BJ (cell line): ENCODE measurements around the gene SKAP1. TPM values are rescaled to one million over a fixed set of nuclear protein-coding genes. Genes with fewer than 3 reads are reported as not detected.

Experiments
- CTCF ChIA-PET: fragments of 350-600 bp; formaldehyde crosslinking; extraction: SDS; loops from one replicate; lab custom pipeline; 2021; ENCODE audit warnings: antibody characterized with exemption, inconsistent platforms; lab: Yijun Ruan, JAX
- POLR2A ChIA-PET: fragments of 300-600 bp; sonication (Branson Sonifier 250); formaldehyde crosslinking; extraction: SDS; loops from one replicate; lab custom pipeline; 2021; ENCODE audit warnings: antibody characterized with exemption; lab: Charles Lee
- DNase-seq: peaks from one replicate; pipeline ENCODE4 v3.0.0-alpha.2; 2011; ENCODE audit warnings: low read depth
- H3K27me3 ChIP-seq: 2 replicates; pipeline ENCODE4 v1.6.0; 2011; ENCODE audit warnings: low read length; ENCODE audit not compliant: control insufficient read depth, insufficient read depth
- H3K36me3 ChIP-seq: 2 replicates; pipeline ENCODE4 v1.5.1; 2011; ENCODE audit warnings: low read length; ENCODE audit not compliant: control insufficient read depth, insufficient read depth
- H3K4me3 ChIP-seq: 2 replicates; pipeline ENCODE4 v1.5.1; 2011; ENCODE audit warnings: low read depth, mild to moderate bottlenecking, control low read depth, low read length
- CTCF ChIP-seq: IDR thresholded peaks from 2 replicates; pipeline ENCODE4 v1.5.1; 2011; ENCODE audit warnings: low read depth, mild to moderate bottlenecking, control low read depth, inconsistent platforms, low read length, moderate library complexity; ENCODE audit not compliant: insufficient read depth
- polyA plus RNA-seq: library from polyadenylated mRNA; depleted of rRNA; stranded (reverse); fragments of >200 nt; gene quantifications from 2 replicates; pipeline ENCODE4 v1.2.3, GENCODE V29; 2011

Gene SKAP1
- polyA plus RNA-seq, 1 experiment = not detected

GRCh38 chr17:48391444-48391843 is 38.6 kb downstream of the SKAP1 start:
- no peak overlapping the region for H3K4me3 ChIP-seq
- TF ChIP-seq CTCF = no peak
- ChIA-PET CTCF (interaction anchor here (1.3 kb wide), 1 partner anchor 22 kb away, joined by 3 read pairs; no protein-coding TSS in a partner anchor), POLR2A (no interaction called here)
- no peaks in the 10 kb centered on the region for H3K36me3 ChIP-seq
- H3K27me3 ChIP-seq = peaks cover 11% of the 10 kb centered on the region
- DNase-seq = no peak

- H3K27me3 ChIP-seq = peaks cover 8% of the 10 kb centered on the region
- H3K36me3 ChIP-seq = no peaks in the 10 kb centered on the region
- CTCF ChIA-PET = interaction anchor here (1.3 kb wide), 2 partner anchors 10 to 24 kb away, joined by 3 read pairs; no protein-coding TSS in a partner anchor
- no peak for TF ChIP-seq CTCF
- H3K4me3 ChIP-seq = no peak overlapping the region
- no peak for DNase-seq
- POLR2A ChIA-PET = no interaction called here
These were observed 40.1 kb downstream of the SKAP1 start for GRCh38 chr17:48389903-48390302.

GRCh38 chr17:48388955-48389743 is 40.9 kb downstream of the SKAP1 start:
- no peak for TF ChIP-seq CTCF
- CTCF ChIA-PET = interaction anchor here (1.3 kb wide), 1 partner anchor 10 kb away, joined by 3 read pairs; no protein-coding TSS in a partner anchor
- POLR2A ChIA-PET = no interaction called here
- Histone ChIP-seq H3K27me3 (peaks cover 9% of the 10 kb centered on the region), H3K4me3 (no peak overlapping the region), H3K36me3 (no peaks in the 10 kb centered on the region)
- DNase-seq = no peak

- no peak overlapping the region for H3K4me3 ChIP-seq
- H3K27me3 ChIP-seq = peaks cover 11% of the 10 kb centered on the region
- no peak for DNase-seq
- ChIA-PET POLR2A (no interaction called here), CTCF (interaction anchor here (1.0 to 1.3 kb wide), 2 partner anchors 10 to 214 kb away, joined by 3 read pairs; no protein-coding TSS in a partner anchor)
- H3K36me3 ChIP-seq = no peaks in the 10 kb centered on the region
- no peak for TF ChIP-seq CTCF
These were observed 43.2 kb downstream of the SKAP1 start for GRCh38 chr17:48386826-48387225.

GRCh38 chr17:48385319-48385718 is 44.7 kb downstream of the SKAP1 start:
- H3K4me3 ChIP-seq = no peak overlapping the region
- CTCF ChIA-PET = interaction anchor here (0.6 to 0.9 kb wide), 2 partner anchors 27 to 50 kb away, joined by 3 read pairs; no protein-coding TSS in a partner anchor
- H3K36me3 ChIP-seq = no peaks in the 10 kb centered on the region
- no peak for TF ChIP-seq CTCF
- DNase-seq = no peak
- H3K27me3 ChIP-seq = peaks cover 14% of the 10 kb centered on the region
- POLR2A ChIA-PET = no interaction called here
